Natural killer cell (primary cell): ENCODE measurements around the gene ISL2. TPM values are rescaled to one million over a fixed set of nuclear protein-coding genes. Genes with fewer than 3 reads are reported as not detected.

Experiments used
- ATAC-seq, 3 donors: fragments of 150-1000 bp in 2 of 3; fragments of 200-7000 bp in 1 of 3; cut with Tn5 transposase; 1 replicate in 1 of 3; 2 replicates in 2 of 3; pipeline ENCODE4 v1.10.0; 2021; ENCODE audit warnings: mild to moderate bottlenecking in 2 of 3, moderate library complexity in 2 of 3
- DNase-seq, 2 donors: peaks; one replicate each; pipeline versions ENCODE4 v3.0.0 to v3.0.0-alpha.2; 2013 to 2021; ENCODE audit warnings: mixed read lengths in 1 of 2
- H3K27ac ChIP-seq: one replicate; pipeline ENCODE4 v1.5.1; 2013; ENCODE audit warnings: mild to moderate bottlenecking, low read length
- H3K27me3 ChIP-seq: one replicate; pipeline ENCODE4 v1.6.1; 2013; ENCODE audit warnings: low read length; ENCODE audit not compliant: control insufficient read depth, insufficient read depth
- H3K36me3 ChIP-seq: one replicate; pipeline ENCODE4 v1.6.1; 2013; ENCODE audit warnings: low read length; ENCODE audit not compliant: control insufficient read depth, insufficient read depth
- H3K4me1 ChIP-seq: one replicate; pipeline ENCODE4 v1.6.1; 2013; ENCODE audit warnings: low read length; ENCODE audit not compliant: control insufficient read depth, insufficient read depth
- H3K4me3 ChIP-seq: one replicate; pipeline ENCODE4 v1.5.1; 2013; ENCODE audit warnings: low read length
- H3K9me3 ChIP-seq: one replicate; pipeline ENCODE4 v1.6.1; 2013; ENCODE audit warnings: low read length; ENCODE audit not compliant: control insufficient read depth, insufficient read depth
- H3K27ac Mint-ChIP-seq, 2 donors: one replicate each; pipeline ENCODE4 v1.8.0; 2022; ENCODE audit warnings: mild to moderate bottlenecking in 2 of 2, mixed read lengths in 2 of 2, moderate library complexity in 1 of 2
- H3K27me3 Mint-ChIP-seq, 2 donors: one replicate each; pipeline ENCODE4 v1.8.0; 2022; ENCODE audit warnings: low read depth in 2 of 2, mixed read lengths in 2 of 2
- H3K36me3 Mint-ChIP-seq: one replicate; pipeline ENCODE4 v1.8.0; 2022; ENCODE audit warnings: mixed read lengths
- H3K4me1 Mint-ChIP-seq, 2 donors: one replicate each; pipeline ENCODE4 v1.8.0; 2022; ENCODE audit warnings: mixed read lengths in 2 of 2
- H3K4me3 Mint-ChIP-seq: one replicate; pipeline ENCODE4 v1.8.0; 2022; ENCODE audit warnings: mild to moderate bottlenecking, moderate library complexity, mixed read lengths
- H3K9me3 Mint-ChIP-seq, 2 donors: one replicate each; pipeline ENCODE4 v1.8.0; 2022; ENCODE audit warnings: mixed read lengths in 2 of 2
- WGBS: methylation state at CpG from one replicate; pipeline ENCODE4 v1.1.7; 2013; ENCODE audit warnings: missing lambda C conversion rate; ENCODE audit not compliant: insufficient coverage; 5-methylcytosine and 5-hydroxymethylcytosine counted together
- intact Hi-C: fragments of 100-400 bp; cut with micrococcal nuclease; formaldehyde crosslinking; loops from one replicate; pipeline ENCODE4 v1.14.2; 2022
- total RNA-seq, 4 donors: library from RNA; stranded (reverse); fragments of 120-200 nt in 1 of 4; gene quantifications; one replicate each; pipeline versions ENCODE4 v1.2.3 to v1.2.4, GENCODE V29; 2013 to 2022
- TF ChIP-seq, protein P1 (sequence below): fragments of 200-600 bp; IDR thresholded peaks from one replicate; pipeline ENCODE4 v1.8.0; 2022; ENCODE audit warnings: antibody characterized with exemption

ISL2 gene
- total RNA-seq, 3 donors from 2014 or later (not counting 1 experiment from before 2014, with no cell fraction given) = not detected

DNA sequence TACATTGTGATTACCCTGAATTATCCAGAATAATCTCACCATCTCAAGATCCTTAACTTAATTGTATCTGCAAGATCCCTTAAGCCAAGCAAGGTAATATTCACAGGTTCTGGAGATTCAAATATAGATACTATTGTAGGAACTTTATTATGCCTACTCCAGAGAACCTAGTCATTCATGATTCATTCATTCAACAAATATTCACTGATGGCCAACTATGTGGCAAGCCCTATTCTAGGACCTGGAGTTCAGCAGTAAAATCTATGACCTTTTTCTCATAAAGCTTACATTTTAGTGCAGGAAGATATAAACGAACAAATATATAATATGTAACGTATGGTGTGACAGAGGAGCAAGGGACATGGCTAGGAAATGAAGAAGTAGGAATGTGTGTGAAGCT, 49.6 kb downstream of the ISL2 start:
- H3K9me3 ChIP-seq = no peaks in the 10 kb centered on the region
- DNase-seq = no peak
- 83% methylated on average over 2 of the region's 2 CpGs for whole genome bisulfite sequencing
- Mint-ChIP-seq H3K4me1 (no peaks in the 10 kb centered on the region), H3K27ac (no peak overlapping the region), H3K4me3 (no peak overlapping the region), H3K27me3 (no peaks in the 10 kb centered on the region), H3K36me3 (no peaks in the 10 kb centered on the region), H3K9me3 (no peaks in the 10 kb centered on the region)
- intact Hi-C loops = no loop called here
- no peak for ATAC-seq
- no peaks in the 10 kb centered on the region for H3K4me1 ChIP-seq
- no peak overlapping the region for H3K4me3 ChIP-seq
- H3K36me3 ChIP-seq = peaks cover 1% of the 10 kb centered on the region
- TF ChIP-seq, protein P1, sequence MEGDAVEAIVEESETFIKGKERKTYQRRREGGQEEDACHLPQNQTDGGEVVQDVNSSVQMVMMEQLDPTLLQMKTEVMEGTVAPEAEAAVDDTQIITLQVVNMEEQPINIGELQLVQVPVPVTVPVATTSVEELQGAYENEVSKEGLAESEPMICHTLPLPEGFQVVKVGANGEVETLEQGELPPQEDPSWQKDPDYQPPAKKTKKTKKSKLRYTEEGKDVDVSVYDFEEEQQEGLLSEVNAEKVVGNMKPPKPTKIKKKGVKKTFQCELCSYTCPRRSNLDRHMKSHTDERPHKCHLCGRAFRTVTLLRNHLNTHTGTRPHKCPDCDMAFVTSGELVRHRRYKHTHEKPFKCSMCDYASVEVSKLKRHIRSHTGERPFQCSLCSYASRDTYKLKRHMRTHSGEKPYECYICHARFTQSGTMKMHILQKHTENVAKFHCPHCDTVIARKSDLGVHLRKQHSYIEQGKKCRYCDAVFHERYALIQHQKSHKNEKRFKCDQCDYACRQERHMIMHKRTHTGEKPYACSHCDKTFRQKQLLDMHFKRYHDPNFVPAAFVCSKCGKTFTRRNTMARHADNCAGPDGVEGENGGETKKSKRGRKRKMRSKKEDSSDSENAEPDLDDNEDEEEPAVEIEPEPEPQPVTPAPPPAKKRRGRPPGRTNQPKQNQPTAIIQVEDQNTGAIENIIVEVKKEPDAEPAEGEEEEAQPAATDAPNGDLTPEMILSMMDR = no peak
- H3K27me3 ChIP-seq = no peaks in the 10 kb centered on the region
- no peak overlapping the region for H3K27ac ChIP-seq

DNA sequence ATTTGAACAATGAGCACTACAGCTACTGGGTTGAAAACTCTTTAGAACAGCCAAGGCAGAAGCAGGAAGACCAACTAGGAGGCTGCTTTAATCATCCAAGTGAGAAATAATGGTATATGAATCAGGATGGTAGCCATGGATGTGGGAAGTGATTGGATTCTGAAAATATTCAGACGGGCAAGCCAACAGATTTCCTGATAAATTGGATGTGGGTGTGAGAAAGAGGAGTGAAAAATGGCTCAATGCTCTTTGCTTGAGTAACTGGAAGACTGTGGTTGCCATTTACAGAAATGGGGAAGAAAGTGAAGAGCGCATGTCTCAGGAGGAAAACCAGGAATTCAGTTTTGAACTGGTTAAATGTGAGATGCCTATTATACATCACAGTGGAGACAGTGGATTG, 50.4 kb downstream of the ISL2 start:
- H3K4me3 ChIP-seq = no peak overlapping the region
- no peaks in the 10 kb centered on the region for H3K36me3 ChIP-seq
- Mint-ChIP-seq H3K4me1 (no peaks in the 10 kb centered on the region), H3K36me3 (no peaks in the 10 kb centered on the region), H3K27ac (no peak overlapping the region), H3K9me3 (no peaks in the 10 kb centered on the region), H3K4me3 (no peak overlapping the region), H3K27me3 (no peaks in the 10 kb centered on the region)
- H3K27me3 ChIP-seq = no peaks in the 10 kb centered on the region
- H3K4me1 ChIP-seq = no peaks in the 10 kb centered on the region
- ATAC-seq (no peak), DNase-seq (no peak)
- TF ChIP-seq, protein P1 = no peak
- no peak overlapping the region for H3K27ac ChIP-seq
- intact Hi-C loops = no loop called here
- no peaks in the 10 kb centered on the region for H3K9me3 ChIP-seq
- WGBS = 97% methylated on average over 2 of the region's 2 CpGs

DNA sequence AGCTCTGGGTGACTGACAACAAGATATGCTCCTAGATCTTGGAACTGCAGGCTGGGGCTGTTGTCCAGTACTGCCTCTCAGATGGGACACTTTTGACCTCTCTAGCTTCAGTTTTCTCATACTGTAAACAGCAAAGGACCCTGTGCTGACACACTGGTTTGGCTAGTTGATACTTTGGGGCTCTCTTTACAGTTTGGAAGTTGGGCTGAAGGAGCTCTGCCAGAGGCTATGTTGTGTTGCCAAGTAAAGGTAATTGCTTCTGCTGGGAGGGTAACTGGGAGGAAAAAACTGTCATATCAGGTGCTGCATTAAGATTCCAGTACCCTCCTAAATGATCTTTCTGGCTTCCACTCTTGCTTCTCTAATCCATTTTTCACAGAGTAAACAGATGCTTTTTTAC, 54.0 kb downstream of the ISL2 start:
- Mint-ChIP-seq H3K27me3 (no peaks in the 10 kb centered on the region), H3K36me3 (no peaks in the 10 kb centered on the region), H3K9me3 (no peaks in the 10 kb centered on the region), H3K27ac (no peak overlapping the region), H3K4me3 (no peak overlapping the region), H3K4me1 (no peaks in the 10 kb centered on the region)
- H3K4me3 ChIP-seq = no peak overlapping the region
- no peaks in the 10 kb centered on the region for H3K4me1 ChIP-seq
- H3K27ac ChIP-seq = no peak overlapping the region
- no peak for DNase-seq
- no peak for ATAC-seq
- H3K27me3 ChIP-seq = no peaks in the 10 kb centered on the region
- intact Hi-C loops = no loop called here
- no peaks in the 10 kb centered on the region for H3K9me3 ChIP-seq
- TF ChIP-seq, protein P1 = no peak
- H3K36me3 ChIP-seq = no peaks in the 10 kb centered on the region

DNA sequence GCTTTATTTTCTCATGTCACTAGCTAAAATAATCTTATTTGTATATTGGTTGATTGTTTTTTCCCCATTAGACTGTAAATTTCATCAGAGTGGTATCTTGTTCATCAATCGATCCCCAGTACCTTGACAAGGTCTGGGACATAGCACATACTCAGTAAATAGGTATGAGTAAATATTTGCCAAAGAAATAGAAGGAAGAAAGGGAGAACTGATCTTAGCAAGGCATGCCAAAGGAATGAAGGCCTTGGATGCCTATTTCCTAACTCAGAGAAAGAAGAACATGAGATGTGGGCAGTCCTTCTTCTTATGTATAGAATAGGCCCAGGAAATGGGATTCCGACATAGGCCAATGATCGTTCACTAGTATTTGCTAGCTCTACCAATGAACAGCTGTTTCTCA, 54.7 kb downstream of the ISL2 start:
- Histone ChIP-seq H3K9me3 (no peaks in the 10 kb centered on the region), H3K4me3 (no peak overlapping the region), H3K27ac (no peak overlapping the region), H3K27me3 (no peaks in the 10 kb centered on the region), H3K36me3 (no peaks in the 10 kb centered on the region), H3K4me1 (no peaks in the 10 kb centered on the region)
- no peaks in the 10 kb centered on the region for H3K9me3 Mint-ChIP-seq
- no peaks in the 10 kb centered on the region for H3K27me3 Mint-ChIP-seq
- H3K36me3 Mint-ChIP-seq = no peaks in the 10 kb centered on the region
- intact Hi-C loops = no loop called here
- no peak overlapping the region for H3K27ac Mint-ChIP-seq
- H3K4me3 Mint-ChIP-seq = no peak overlapping the region
- TF ChIP-seq, protein P1 = no peak
- ATAC-seq (no peak), DNase-seq (no peak)
- H3K4me1 Mint-ChIP-seq = no peaks in the 10 kb centered on the region
- 98% methylated on average over 3 of the region's 3 CpGs for WGBS
